HCT116 (cell line): Measurements from ENCODE around the gene PTPRQ.

ENCODE experiments used
- CEBPB ChIP-seq: IDR thresholded peaks from 2 replicates; pipeline ENCODE4 v1.6.1; 2012; ENCODE audit warnings: low read depth
- JUND ChIP-seq: IDR thresholded peaks from 2 replicates; pipeline ENCODE4 v1.6.1; 2012
- POLR2A ChIP-seq: IDR thresholded peaks from 2 replicates; pipeline ENCODE4 v1.7.0; 2011; ENCODE audit warnings: borderline replicate concordance; ENCODE audit not compliant: insufficient read depth, insufficient read length; ENCODE audit errors: extremely low read depth
- POLR2AphosphoS5 ChIP-seq: IDR thresholded peaks from 2 replicates; pipeline ENCODE4 v1.6.1; 2011; ENCODE audit warnings: mild to moderate bottlenecking, low read depth, low read length, moderate library complexity
- RAD21 ChIP-seq: IDR thresholded peaks from 2 replicates; pipeline ENCODE4 v1.6.1; 2012; ENCODE audit warnings: low read depth, mild to moderate bottlenecking
- TF ChIP-seq, protein P1 (sequence below), 3 experiments: fragments of 200-600 bp in 1 of 3; sonication (generic) in 1 of 3; IDR thresholded peaks in 2 of 3; conservative IDR thresholded peaks in 1 of 3; 2 replicates each; pipeline ENCODE4 v1.5.1; 2012 to 2017; ENCODE audit warnings: low read depth in 2 of 3, low read length in 2 of 3, antibody characterized with exemption in 1 of 3, borderline replicate concordance in 1 of 3, control low read depth in 1 of 3, mild to moderate bottlenecking in 1 of 3, mixed read lengths in 1 of 3, mixed run types in 1 of 3, moderate library complexity in 1 of 3; ENCODE audit not compliant: insufficient read depth in 1 of 3

DNA sequence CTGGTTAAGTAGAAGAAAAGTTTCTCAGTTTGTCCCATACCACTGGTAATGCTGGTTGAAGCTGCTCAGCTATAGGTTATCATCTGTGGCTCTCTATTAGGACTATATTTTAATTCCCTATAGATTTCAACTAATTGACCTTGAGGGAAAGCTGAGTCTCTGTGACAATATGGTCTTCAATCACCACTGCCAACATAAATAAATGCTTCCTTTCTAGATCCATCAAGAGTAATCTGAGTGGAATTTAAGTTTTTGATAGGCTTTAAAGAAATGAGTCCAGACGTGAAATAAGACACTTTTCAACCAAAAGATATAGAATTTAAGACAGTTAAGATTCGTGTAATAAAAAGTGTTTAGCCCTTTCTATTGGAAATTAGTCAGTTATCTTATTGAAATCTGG lies 199.9 kb downstream of the PTPRQ start:
- no peak for TF ChIP-seq POLR2A
- TF ChIP-seq, protein P1, sequence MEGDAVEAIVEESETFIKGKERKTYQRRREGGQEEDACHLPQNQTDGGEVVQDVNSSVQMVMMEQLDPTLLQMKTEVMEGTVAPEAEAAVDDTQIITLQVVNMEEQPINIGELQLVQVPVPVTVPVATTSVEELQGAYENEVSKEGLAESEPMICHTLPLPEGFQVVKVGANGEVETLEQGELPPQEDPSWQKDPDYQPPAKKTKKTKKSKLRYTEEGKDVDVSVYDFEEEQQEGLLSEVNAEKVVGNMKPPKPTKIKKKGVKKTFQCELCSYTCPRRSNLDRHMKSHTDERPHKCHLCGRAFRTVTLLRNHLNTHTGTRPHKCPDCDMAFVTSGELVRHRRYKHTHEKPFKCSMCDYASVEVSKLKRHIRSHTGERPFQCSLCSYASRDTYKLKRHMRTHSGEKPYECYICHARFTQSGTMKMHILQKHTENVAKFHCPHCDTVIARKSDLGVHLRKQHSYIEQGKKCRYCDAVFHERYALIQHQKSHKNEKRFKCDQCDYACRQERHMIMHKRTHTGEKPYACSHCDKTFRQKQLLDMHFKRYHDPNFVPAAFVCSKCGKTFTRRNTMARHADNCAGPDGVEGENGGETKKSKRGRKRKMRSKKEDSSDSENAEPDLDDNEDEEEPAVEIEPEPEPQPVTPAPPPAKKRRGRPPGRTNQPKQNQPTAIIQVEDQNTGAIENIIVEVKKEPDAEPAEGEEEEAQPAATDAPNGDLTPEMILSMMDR (IDR thresholded peaks at IDR 0.05 in 2 of 3, conservative IDR thresholded peaks at IDR 0.05 in 1 of 3; ENCODE audit: borderline replicate concordance in 1 of 3, insufficient read depth in 1 of 3, low read depth in 2 of 3, low read length in 2 of 3): no peak
- TF ChIP-seq RAD21: no peak
- TF ChIP-seq POLR2AphosphoS5: no peak
- TF ChIP-seq CEBPB: no peak
- no peak for TF ChIP-seq JUND
